HuH-7.5 (cell line): Measurements from ENCODE around the gene ZFHX3.

Experiments used
- DNase-seq: peaks from one replicate; pipeline ENCODE4 v3.0.0; 2011; ENCODE audit warnings: low spot score

ZFHX3 gene

GRCh38 chr16:72743011-72743761, 304.7 kb downstream of the ZFHX3 start:
- no peak for DNase-seq

GRCh38 chr16:72740347-72740746, 307.6 kb downstream of the ZFHX3 start:
- no peak for DNase-seq

DNA sequence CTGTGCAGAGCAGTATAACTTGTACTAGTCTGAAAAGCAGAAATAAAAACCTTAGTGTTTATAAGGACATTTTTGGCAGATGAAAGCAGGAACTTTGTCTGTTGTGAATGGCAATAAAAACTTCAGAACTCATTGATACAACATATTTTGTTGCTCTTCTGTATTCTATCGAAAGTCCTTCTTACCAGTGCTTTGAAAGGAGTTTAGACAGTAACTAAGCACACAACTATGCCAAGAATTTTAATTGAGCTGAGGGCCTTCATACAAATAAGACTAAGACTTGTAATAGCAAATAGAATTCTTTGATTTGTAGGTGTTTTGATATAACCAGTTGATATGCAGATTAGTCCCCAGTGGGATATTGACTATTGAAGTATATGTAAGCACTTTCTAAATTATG, 308.4 kb downstream of the ZFHX3 start:
- no peak for DNase-seq

- DNase-seq, result no peak
Measured at GRCh38 chr16:72736074-72736473, 311.9 kb downstream of the ZFHX3 start.
